SIG-M5 (cell line): ENCODE measurements around the gene NANOS1.

ENCODE experiments used
- DNase-seq: peaks from one replicate; lab custom pipeline; 2025; lab: John Stamatoyannopoulos, UW

The NANOS1 gene

GRCh38 chr10:119029613-119030420, at the start of gene NANOS1:
NANOS1 (plus strand) TSS chr10:119029714; CDS start chr10:119029802, 88 bp downstream.
- no peak for DNase-seq

- no peak for DNase-seq
Measured at GRCh38 chr10:118980135-118980865, 49.2 kb upstream of the NANOS1 start.

GRCh38 chr10:118980870-118981269, 48.6 kb upstream of the NANOS1 start:
- DNase-seq: no peak

DNA sequence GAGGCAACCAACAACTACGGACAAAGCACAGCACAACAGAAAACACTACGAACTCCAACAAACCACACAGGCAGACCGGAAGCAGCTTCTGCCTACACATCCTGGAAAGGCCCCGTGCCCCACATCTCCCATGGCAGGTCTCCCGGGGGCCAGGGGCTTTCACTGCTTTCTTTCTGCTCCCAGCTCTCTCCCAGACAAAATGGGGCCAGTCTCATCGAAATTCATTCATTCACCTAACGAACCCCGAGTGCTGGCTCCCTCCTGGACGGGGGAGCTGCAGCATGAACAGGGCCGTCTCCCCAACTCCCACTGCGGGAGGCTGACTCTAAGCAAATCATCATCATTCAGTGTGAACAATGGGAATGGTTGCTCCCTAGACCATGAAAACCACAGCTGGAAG, 47.6 kb upstream of the NANOS1 start:
- no peak for DNase-seq

- DNase-seq: no peak
Measured at GRCh38 chr10:118982366-118982765, 47.1 kb upstream of the NANOS1 start.

- DNase-seq: no peak
Measured at GRCh38 chr10:118983263-118983662, 46.3 kb upstream of the NANOS1 start.

GRCh38 chr10:118985576-118985975, 43.9 kb upstream of the NANOS1 start:
- no peak for DNase-seq

GRCh38 chr10:118986815-118987790, 42.4 kb upstream of the NANOS1 start:
- DNase-seq: no peak

GRCh38 chr10:118990326-118990725, 39.2 kb upstream of the NANOS1 start:
- no peak for DNase-seq

DNA sequence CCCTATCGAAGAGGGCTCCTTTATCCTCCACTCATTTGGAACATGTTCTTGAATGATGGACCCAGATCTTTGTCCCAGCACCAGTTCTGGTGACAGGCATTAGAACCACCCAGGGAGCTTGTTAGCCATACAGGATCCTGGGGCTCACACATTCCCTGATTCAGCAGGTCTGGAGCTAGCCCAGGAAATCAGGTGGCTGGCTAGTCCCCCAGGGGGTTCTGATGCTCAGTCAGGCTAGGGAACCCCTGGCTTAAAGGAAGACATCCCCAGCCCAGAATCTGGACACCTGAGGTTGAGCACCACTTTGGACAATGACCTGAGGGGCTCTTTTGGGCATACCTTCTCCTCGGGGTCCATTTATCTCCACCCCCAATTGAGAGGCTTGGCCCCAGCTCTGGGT, 37.0 kb upstream of the NANOS1 start:
- no peak for DNase-seq

- DNase-seq: no peak
Measured at GRCh38 chr10:118993214-118993613, 36.3 kb upstream of the NANOS1 start.

DNA sequence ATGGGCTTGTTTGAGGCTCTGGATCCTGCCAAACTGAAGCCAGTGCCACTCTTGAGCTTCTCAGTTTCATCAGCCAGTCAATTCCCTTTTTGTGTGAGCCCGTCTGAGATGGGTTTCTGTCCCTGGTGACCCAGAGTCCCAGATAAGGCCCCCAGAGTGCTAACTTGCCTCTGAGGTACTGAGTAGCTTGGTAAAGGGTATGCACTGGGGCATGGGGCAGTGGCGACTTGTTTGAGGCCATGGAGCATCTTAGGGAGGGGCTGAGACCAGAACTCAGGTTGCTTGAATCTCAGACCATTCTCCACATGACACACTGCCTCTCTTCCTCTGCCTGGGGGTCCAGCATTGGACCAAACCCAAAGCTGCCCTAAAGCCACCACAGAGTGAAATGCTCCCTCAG, 35.2 kb upstream of the NANOS1 start:
- DNase-seq: no peak

DNA sequence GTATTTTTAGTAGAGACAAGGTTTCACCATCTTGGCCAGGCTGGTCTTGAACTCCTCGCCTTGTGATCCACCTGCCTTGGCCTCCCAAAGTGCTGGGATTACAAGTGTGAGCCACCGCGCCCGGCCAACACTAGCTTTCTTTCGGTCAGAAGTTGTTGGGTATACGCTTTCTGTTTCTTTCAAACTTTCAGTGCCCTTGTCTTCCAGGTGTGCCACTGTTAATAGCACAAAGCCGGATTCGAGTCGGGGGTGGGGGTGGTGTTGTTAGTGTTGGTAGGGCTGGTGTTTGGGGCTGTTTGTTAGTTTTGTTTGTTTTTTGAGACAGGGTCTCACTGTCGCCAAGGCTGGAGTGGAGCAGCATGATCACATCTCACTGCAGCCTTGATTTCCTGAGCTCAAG, 33.8 kb upstream of the NANOS1 start:
- DNase-seq: no peak

- DNase-seq: no peak
Measured at GRCh38 chr10:118997379-118997778, 32.1 kb upstream of the NANOS1 start.

DNA sequence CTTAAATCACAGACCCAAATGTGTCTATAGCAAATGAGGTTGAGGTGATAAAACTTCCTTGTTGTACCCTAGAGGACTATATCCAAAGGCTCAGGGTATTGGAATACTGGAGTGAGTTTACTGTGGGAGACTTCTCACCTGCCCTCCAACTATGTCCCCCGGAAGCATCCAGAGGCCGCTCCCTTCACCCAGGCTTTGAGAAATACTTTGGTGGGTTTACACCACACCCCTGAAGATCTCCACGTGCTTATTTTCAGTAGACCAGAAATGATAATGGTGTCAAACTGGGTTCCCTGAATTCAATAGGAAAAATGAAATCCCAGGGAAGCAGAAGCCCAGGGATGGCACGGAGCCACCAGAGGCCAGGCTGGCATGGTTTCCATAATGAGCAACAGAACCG, 31.3 kb upstream of the NANOS1 start:
- no peak for DNase-seq

DNA sequence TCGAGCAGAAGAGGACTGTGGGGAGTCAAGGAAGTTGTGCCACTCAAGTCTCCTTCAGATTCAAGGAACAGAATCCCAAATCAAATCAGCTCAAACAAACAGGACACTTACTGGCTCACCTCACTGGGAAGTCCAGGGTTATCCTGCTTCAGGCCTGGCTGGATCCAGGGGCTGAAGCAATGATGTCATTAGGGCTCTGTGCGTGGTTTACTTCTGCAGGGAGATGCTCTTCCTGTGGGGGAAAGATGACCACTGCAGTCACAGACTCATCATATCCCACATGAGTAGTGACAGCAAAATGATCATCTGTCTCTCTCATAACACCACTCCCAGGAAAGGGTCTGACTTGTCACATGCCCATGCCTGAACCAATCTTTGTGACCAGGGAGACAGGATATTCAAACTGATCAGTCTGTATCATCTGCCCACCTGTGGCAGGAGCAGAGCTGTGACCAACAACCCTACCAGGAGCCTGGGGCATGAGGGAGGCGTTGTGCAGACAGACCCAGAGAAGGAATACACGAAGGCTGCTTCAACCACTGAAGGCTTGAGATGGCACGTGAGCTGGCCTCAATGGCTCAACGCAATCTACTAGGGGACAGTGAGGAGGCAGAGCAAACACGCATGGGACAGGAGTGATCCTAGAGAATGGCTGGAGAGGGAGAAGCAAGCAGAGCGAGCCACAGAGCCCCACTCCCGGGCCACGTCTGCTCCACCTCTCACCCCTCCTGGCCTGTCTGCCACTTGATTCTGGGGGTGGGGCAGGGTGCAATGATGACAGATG, 27.6 kb upstream of the NANOS1 start:
- DNase-seq: no peak

GRCh38 chr10:119003572-119004289, 25.8 kb upstream of the NANOS1 start:
- DNase-seq: no peak

DNA sequence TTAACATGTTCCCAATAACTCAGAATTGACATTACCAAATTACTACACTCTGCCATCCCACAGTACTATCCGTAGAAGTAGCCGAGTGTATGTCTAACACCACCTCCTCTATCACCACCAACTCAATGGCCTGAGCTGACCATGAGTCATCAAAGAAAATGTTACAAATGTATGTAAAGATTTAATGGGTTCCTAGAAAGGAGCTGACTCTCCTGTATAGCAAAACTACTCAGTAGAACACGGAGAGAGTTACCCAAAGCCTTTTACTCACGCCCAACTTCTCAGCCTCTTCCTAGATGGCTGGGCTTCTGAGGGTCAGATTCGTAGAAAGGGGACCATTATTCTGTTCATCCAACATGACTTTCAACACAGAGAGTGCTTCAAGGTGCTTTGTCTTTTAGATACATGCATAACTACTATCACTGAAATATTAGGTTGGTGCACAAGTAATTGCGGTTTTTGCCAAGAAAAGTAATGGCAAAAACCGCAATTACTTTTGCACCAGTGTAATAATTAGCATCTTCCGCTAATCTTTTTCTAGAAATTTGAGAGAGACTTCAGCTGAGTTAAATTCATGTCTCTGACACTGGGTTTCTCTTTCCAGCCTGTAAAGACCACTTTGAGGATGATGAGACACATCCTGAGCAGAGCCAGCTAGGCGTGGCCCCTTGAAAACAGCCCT, 24.0 kb upstream of the NANOS1 start:
- DNase-seq: no peak

- no peak for DNase-seq
Measured at GRCh38 chr10:119006451-119007210, 22.9 kb upstream of the NANOS1 start.

DNA sequence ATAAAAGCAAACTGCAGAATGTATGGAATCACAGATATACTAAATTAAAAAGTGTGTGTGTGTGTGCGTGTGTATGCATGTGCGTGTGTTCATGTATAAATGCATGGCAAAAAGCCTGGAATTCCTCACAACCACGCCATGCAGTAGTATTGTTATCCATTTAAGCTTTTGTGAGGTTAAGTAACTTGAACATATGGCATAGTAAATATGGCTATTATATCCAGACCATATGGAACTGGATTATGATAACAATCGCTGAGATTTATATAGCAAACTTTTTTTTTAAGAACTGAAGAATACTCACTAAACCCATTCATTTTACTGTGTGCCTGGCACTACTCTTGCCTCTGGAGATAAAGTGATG, 22.3 kb upstream of the NANOS1 start:
- no peak for DNase-seq
